H1 (cell line): ENCODE data around the gene FBLN5. TPM values are rescaled to one million over a fixed set of nuclear protein-coding genes. Genes with fewer than 3 reads are reported as not detected.

Experiments
- CBX8 ChIP-seq: fragments of 300-800, 300-1000 bp; sonication (generic); IDR thresholded peaks from 2 replicates; pipeline ENCODE4 v1.7.1; 2016; ENCODE audit warnings: low read depth, low read length, borderline replicate concordance
- POLR2AphosphoS5 ChIP-seq: IDR thresholded peaks from 2 replicates; pipeline ENCODE4 v1.6.1; 2011; ENCODE audit warnings: low read depth, low read length
- RBBP5 ChIP-seq: IDR thresholded peaks from 2 replicates; pipeline ENCODE4 v1.7.1; 2012; ENCODE audit warnings: low read depth, mild to moderate bottlenecking, inconsistent platforms, low read length, moderate library complexity, borderline replicate concordance
- polyA plus RNA-seq, 7 experiments: library from polyadenylated mRNA; depleted of rRNA in 3 of 7; stranded (reverse) in 5 of 7; unstranded in 2 of 7; fragments of >200 nt in 5 of 7; fragments of 200-250 nt in 2 of 7; gene quantifications; 1 replicate in 5 of 7; 2 replicates in 1 of 7; 4 replicates in 1 of 7; pipeline versions ENCODE4 v1.2.1 to v1.2.3, GENCODE V29; 2011 to 2013; ENCODE audit warnings: missing spikeins in 2 of 7, mixed read lengths in 2 of 7
- total RNA-seq: library from RNA; stranded (reverse); fragmentation: NEBNext Ultra II Directional; extraction: Animal tissue kit (Norgen Biotek cat#: 25700); gene quantifications from 2 replicates; pipeline ENCODE4 v1.2.1, GENCODE V29; 2021
- TF ChIP-seq, protein P1 (sequence below), 3 experiments: IDR thresholded peaks; 1 replicate in 2 of 3; 2 replicates in 1 of 3; pipeline versions ENCODE4 v1.5.1 to v1.6.1; 2011; ENCODE audit warnings: low read length in 3 of 3, mild to moderate bottlenecking in 3 of 3, inconsistent platforms in 2 of 3, low read depth in 1 of 3, moderate library complexity in 1 of 3; ENCODE audit not compliant: insufficient read depth in 1 of 3; ENCODE audit errors: control extremely low read depth in 1 of 3

The FBLN5 gene
- total and polyA plus RNA-seq, 2 of the 8 experiments (the other 6 are each of a cell fraction or from before 2014, with no cell fraction given): 0.88 to 3.5 TPM

DNA sequence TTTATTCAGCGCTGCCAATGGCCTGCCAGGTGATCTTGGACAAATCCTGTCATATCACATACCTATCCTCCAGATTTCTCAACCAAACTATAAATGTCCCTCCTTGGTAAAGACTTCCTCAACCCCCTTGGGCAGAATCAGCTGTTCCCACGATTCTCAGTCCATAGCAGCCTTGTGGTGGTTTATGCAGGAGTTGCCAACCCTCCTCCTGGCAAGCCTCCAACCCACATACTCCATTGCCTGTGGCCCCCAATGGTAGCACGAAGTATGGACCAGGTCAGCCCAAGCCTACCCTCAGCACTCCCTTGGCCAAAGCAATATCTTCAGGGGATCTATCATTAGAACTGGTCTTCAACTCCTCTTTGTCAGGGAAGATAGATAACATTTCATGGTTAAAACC lies 27.0 kb downstream of the FBLN5 start (continued):
- TF ChIP-seq, protein P1, sequence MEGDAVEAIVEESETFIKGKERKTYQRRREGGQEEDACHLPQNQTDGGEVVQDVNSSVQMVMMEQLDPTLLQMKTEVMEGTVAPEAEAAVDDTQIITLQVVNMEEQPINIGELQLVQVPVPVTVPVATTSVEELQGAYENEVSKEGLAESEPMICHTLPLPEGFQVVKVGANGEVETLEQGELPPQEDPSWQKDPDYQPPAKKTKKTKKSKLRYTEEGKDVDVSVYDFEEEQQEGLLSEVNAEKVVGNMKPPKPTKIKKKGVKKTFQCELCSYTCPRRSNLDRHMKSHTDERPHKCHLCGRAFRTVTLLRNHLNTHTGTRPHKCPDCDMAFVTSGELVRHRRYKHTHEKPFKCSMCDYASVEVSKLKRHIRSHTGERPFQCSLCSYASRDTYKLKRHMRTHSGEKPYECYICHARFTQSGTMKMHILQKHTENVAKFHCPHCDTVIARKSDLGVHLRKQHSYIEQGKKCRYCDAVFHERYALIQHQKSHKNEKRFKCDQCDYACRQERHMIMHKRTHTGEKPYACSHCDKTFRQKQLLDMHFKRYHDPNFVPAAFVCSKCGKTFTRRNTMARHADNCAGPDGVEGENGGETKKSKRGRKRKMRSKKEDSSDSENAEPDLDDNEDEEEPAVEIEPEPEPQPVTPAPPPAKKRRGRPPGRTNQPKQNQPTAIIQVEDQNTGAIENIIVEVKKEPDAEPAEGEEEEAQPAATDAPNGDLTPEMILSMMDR (IDR thresholded peaks at IDR 0.05; ENCODE audit: control extremely low read depth in 1 of 3, insufficient read depth in 1 of 3, low read depth in 1 of 3, low read length in 3 of 3): no peak
- TF ChIP-seq POLR2AphosphoS5 (no peak), CBX8 (no peak), RBBP5 (no peak)
